ENCODE data around the gene LCA5. TPM values are rescaled to one million over a fixed set of nuclear protein-coding genes. Genes with fewer than 3 reads are reported as not detected.

The LCA5 gene
- total RNA-seq, 1 donor from 2014 or later = 8.8 TPM

DNA sequence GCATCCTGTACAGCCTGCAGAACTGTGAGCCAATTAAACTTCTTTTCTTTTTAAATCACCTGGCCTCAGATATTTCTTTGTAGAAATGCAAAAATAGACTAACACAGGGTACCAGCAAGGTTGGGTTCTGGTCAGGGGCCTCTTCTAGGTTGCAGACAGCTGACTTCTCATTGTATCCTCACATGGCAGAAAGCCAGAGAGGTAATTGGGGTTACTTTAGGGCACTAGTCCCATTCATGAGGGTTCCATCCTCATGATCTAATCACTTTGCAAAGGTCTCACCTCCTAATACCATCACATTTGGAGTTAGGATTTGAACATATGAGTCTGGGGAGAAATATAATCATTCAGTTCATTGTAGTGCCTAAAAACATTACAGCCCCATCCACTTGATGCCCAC is 101.5 kb downstream of the LCA5 start:
- Mint-ChIP-seq H3K27me3 (no peaks in the 10 kb centered on the region), H3K9me3 (peaks cover under 1% of the 10 kb centered on the region), H3K4me3 (no peak overlapping the region), H3K4me1 (ENCODE audit: unreplicated experiment) (peaks cover 17% of the 10 kb centered on the region), H3K27ac (no peak overlapping the region), H3K36me3 (no peaks in the 10 kb centered on the region)
- TF ChIP-seq, protein P1, sequence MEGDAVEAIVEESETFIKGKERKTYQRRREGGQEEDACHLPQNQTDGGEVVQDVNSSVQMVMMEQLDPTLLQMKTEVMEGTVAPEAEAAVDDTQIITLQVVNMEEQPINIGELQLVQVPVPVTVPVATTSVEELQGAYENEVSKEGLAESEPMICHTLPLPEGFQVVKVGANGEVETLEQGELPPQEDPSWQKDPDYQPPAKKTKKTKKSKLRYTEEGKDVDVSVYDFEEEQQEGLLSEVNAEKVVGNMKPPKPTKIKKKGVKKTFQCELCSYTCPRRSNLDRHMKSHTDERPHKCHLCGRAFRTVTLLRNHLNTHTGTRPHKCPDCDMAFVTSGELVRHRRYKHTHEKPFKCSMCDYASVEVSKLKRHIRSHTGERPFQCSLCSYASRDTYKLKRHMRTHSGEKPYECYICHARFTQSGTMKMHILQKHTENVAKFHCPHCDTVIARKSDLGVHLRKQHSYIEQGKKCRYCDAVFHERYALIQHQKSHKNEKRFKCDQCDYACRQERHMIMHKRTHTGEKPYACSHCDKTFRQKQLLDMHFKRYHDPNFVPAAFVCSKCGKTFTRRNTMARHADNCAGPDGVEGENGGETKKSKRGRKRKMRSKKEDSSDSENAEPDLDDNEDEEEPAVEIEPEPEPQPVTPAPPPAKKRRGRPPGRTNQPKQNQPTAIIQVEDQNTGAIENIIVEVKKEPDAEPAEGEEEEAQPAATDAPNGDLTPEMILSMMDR (conservative IDR thresholded peaks at IDR 0.05) = no peak
- no peak for DNase-seq (ENCODE audit: extremely low spot score, unreplicated experiment)

Other genes starting within 250 kb of the LCA5 start
- 40.0 and 75.3 TPM in 2 replicates for gene SH3BGRL2, start 93.9 kb upstream of the LCA5 start, total RNA-seq (ENCODE audit: low replicate concordance)